HEK293 (cell line): ENCODE data around the gene IMMP2L.

Experiments
- MYNN ChIP-seq: fragments of 450-650 bp; formaldehyde crosslinking; IDR thresholded peaks from 2 replicates; pipeline ENCODE4 v1.5.1; 2016; ENCODE audit warnings: missing biosample characterization, missing genetic modification characterization, borderline replicate concordance
- YY1 ChIP-seq: fragments of 450-650 bp; formaldehyde crosslinking; IDR thresholded peaks from 2 replicates; pipeline ENCODE4 v1.5.1; 2018; ENCODE audit warnings: missing biosample characterization, missing genetic modification characterization
- ZBTB8A ChIP-seq: fragments of 450-650 bp; formaldehyde crosslinking; IDR thresholded peaks from 2 replicates; pipeline ENCODE4 v1.5.1; 2016; ENCODE audit warnings: missing biosample characterization, missing genetic modification characterization
- ZNF133 ChIP-seq: fragments of 450-650 bp; formaldehyde crosslinking; IDR thresholded peaks from 2 replicates; pipeline ENCODE4 v1.5.1; 2016; ENCODE audit warnings: missing biosample characterization, missing genetic modification characterization
- ZNF48 ChIP-seq: fragments of 450-650 bp; formaldehyde crosslinking; IDR thresholded peaks from 2 replicates; pipeline ENCODE4 v1.5.1; 2016; ENCODE audit warnings: missing biosample characterization, missing genetic modification characterization
- TF ChIP-seq, protein P1 (sequence below): fragments of 450-650 bp; formaldehyde crosslinking; IDR thresholded peaks from 2 replicates; pipeline ENCODE4 v1.5.1; 2016; ENCODE audit warnings: missing biosample characterization, missing genetic modification characterization

DNA sequence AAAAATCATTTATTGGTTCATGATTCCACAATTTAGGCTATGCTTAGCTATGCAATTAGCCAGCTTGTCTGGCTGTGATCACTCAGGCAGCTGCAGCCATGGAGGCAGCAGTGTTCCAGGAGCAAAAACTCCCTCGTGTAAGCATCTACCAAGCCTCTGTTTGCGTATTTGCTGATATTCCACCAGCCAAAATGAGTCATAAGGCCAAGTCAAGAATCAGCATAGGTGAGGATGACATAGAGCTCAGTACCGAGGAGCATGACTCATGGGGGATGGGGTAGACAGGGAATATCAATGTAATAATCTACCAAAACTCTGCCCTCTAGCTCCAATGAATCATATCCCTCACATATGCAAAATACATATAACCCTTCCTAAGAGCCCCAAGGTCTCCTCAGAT lies 63.3 kb downstream of the IMMP2L start:
- TF ChIP-seq, protein P1, sequence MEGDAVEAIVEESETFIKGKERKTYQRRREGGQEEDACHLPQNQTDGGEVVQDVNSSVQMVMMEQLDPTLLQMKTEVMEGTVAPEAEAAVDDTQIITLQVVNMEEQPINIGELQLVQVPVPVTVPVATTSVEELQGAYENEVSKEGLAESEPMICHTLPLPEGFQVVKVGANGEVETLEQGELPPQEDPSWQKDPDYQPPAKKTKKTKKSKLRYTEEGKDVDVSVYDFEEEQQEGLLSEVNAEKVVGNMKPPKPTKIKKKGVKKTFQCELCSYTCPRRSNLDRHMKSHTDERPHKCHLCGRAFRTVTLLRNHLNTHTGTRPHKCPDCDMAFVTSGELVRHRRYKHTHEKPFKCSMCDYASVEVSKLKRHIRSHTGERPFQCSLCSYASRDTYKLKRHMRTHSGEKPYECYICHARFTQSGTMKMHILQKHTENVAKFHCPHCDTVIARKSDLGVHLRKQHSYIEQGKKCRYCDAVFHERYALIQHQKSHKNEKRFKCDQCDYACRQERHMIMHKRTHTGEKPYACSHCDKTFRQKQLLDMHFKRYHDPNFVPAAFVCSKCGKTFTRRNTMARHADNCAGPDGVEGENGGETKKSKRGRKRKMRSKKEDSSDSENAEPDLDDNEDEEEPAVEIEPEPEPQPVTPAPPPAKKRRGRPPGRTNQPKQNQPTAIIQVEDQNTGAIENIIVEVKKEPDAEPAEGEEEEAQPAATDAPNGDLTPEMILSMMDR (tag by site-specific recombination): no peak
- TF ChIP-seq MYNN (no peak), ZNF133 (no peak), YY1 (tag by site-specific recombination) (no peak), ZNF48 (tag by site-specific recombination) (no peak), ZBTB8A (no peak)
